Right lung (tissue), 10 donors: Measurements from ENCODE around the gene ABCF3. TPM values are rescaled to one million over a fixed set of nuclear protein-coding genes. Genes with fewer than 3 reads are reported as not detected.
"Not testable (repeated sequence)": the region's sequence is repeated elsewhere in the genome, so short reads cannot be mapped to it uniquely, and the experiment has no call there.

Experiments
- DNase-seq, 2 donors: peaks; one replicate each; pipeline ENCODE4 v3.0.0-alpha.2; 2013
- long read RNA-seq, 8 donors: transcript quantifications; one replicate each; lab custom pipeline, GENCODE V29; 2026
- polyA plus RNA-seq, 5 donors: library from polyadenylated mRNA; unstranded; fragments of 120-200 nt; gene quantifications; one replicate each; pipeline versions ENCODE4 v1.2.1 to v1.2.3, GENCODE V29; 2013; ENCODE audit warnings: inconsistent platforms in 1 of 5, low replicate concordance in 1 of 5; ENCODE audit not compliant: insufficient read length in 5 of 5, insufficient read depth in 1 of 5

ABCF3 gene
- polyA plus RNA-seq = 10 to 100 TPM; 52.0 to 70.3 (median 63.0) TPM
- long read RNA-seq, donor 1, transcript ABCF3-203 (21 exons, 2,624 nt) = major isoform, 7 of 8 reads
- long read RNA-seq, donor 1, partial matches to known transcripts = 0 of 8 reads
- long read RNA-seq, donor 1, other reads (novel, unspliced or antisense) = 0 of 8 reads
- long read RNA-seq, donor 2, partial matches to known transcripts = 6 of 10 reads
- long read RNA-seq, donor 2, other reads (novel, unspliced or antisense) = 0 of 10 reads
- long read RNA-seq, donor 3, partial matches to known transcripts = 0 of 6 reads
- long read RNA-seq, donor 3, other reads (novel, unspliced or antisense) = 0 of 6 reads
- long read RNA-seq, donor 4, partial matches to known transcripts = 0 of 3 reads
- long read RNA-seq, donor 4, other reads (novel, unspliced or antisense) = 0 of 3 reads
- long read RNA-seq, donor 5, partial matches to known transcripts = 12 of 16 reads
- long read RNA-seq, donor 5, other reads (novel, unspliced or antisense) = 0 of 16 reads
- long read RNA-seq, donor 6, transcript ABCF3-203 (21 exons, 2,624 nt) = major isoform, 7 of 21 reads
- long read RNA-seq, donor 6, partial matches to known transcripts = 10 of 21 reads
- long read RNA-seq, donor 6, other reads (novel, unspliced or antisense) = 0 of 21 reads
- long read RNA-seq, donor 7, transcript ABCF3-203 (21 exons, 2,624 nt) = major isoform, 5 of 16 reads
- long read RNA-seq, donor 7, partial matches to known transcripts = 5 of 16 reads
- long read RNA-seq, donor 7, other reads (novel, unspliced or antisense) = 0 of 16 reads
- long read RNA-seq, donor 8, partial matches to known transcripts = 0 of 2 reads
- long read RNA-seq, donor 8, other reads (novel, unspliced or antisense) = 0 of 2 reads

DNA sequence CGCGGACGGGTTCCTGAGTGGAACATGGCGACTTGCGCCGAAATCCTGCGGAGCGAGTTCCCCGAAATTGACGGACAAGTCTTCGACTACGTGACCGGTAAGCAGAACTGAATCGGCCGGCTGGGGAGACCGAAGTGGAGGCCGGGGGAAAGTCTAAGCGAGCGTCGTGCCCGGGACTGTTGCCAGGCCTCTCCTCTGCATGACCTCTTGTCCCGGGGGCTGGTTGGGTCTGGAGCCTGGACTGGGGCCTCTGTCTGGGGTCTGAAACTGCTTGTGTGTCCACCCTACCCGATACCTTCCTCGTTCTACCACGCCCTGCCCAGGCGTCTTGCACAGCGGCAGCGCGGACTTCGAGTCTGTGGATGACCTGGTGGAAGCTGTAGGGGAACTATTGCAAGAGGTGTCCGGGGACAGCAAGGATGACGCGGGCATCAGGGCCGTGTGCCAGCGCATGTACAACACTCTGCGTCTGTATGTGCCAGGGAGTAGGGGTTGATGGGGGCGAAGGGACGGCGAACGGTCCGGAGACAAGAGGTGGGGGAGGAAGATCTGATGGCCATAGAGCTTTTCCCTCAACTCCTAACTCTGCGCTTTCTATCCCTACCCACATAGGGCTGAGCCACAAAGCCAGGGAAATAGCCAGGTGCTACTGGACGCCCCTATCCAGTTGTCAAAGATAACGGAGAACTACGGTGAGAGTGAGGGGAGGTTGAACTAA is at the start of gene ABCF3:
TSS of gene ABCF3 (plus strand) at position 16 of the 718 bp plus-strand sequence. CDS start at position 25, 9 bp downstream.
- no peak for DNase-seq

DNA sequence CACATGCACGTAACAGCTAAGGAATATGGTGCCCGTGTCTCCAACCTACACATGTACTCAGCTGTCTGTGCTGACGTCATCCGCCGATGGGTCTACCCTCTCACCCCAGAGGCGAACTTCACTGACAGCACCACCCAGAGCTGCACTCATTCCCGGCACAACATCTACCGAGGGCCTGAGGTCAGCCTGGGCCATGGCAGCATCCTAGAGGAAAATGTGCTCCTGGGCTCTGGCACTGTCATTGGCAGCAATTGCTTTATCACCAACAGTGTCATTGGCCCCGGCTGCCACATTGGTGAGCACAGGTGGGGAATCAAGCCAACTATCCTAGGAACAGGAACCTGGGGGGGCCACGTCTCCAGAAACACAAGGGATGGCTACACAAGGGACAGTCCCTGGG is 45.6 kb upstream of the ABCF3 start:
- DNase-seq = no peak

GRCh38 chr3:184142199-184142598 is 43.8 kb upstream of the ABCF3 start:
- DNase-seq = no peak

DNA sequence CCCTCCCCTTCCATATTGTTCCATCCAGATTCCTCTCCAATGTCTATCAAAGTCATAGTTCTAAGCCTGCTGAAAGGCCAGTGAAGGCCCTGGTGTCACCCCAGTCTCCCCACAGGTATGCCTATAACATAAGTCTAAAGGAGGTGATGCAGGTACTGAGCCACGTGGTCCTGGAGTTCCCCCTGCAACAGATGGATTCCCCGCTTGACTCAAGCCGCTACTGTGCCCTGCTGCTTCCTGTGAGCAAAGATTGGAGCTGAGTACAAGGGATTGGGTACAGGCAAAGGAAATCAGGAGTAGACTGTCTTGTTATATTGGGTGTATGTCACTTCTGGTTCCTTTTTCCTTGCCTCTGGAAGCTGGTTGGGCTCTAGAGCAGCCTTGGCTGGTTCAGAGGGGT is 42.7 kb upstream of the ABCF3 start:
- no peak for DNase-seq

DNA sequence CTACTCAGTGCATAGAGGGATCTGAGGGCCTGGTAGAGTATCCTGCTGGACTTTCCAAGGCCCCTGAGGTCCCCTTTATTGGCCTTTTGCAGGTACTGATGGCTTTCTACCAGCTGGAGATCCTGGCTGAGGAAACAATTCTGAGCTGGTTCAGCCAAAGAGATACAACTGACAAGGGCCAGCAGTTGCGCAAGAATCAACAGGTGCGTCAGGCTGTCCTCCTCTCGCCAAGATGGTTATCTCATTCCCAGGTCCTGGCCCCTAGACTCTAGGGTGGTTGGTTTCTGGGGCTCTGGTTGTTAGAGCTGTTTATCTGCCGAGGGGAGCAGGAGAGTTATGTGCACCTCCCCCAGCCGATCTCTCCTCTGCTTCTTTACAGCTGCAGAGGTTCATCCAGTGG is 41.5 kb upstream of the ABCF3 start:
- no peak for DNase-seq

- DNase-seq = no peak
Measured at GRCh38 chr3:184145111-184145524, 40.9 kb upstream of the ABCF3 start.

- no peak for DNase-seq
Measured at GRCh38 chr3:184145751-184146270, 40.2 kb upstream of the ABCF3 start.

GRCh38 chr3:184148076-184148475 is 37.9 kb upstream of the ABCF3 start:
- no peak for DNase-seq

DNA sequence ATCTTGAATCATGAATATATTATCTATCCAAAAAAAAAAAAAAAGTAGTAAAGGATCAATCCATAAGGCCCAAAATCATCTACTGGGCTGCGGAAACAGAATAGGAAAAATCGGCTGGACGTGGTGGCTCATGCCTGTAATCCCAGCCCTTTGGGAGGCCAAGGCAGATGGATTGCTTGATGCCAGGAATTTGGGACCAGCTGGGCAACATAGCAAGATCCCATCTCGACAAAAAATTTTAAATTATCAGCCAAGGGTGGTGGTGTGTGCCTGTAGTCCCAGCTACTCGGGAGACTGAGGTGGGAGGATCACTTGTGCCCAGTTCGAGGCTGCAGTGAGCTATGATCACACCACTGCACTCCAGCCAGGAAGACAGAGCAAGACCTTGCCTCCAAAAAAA is 36.9 kb upstream of the ABCF3 start:
- no peak for DNase-seq

GRCh38 chr3:184149770-184150169 is 36.2 kb upstream of the ABCF3 start:
- not testable (repeated sequence) for DNase-seq

- DNase-seq = peak; percentile 66 to 67
Measured at GRCh38 chr3:184154885-184155643, 30.9 kb upstream of the ABCF3 start, which contains the start of gene DVL3. DVL3 (plus strand) TSS chr3:184155377; CDS start chr3:184155636, 259 bp downstream.

DNA sequence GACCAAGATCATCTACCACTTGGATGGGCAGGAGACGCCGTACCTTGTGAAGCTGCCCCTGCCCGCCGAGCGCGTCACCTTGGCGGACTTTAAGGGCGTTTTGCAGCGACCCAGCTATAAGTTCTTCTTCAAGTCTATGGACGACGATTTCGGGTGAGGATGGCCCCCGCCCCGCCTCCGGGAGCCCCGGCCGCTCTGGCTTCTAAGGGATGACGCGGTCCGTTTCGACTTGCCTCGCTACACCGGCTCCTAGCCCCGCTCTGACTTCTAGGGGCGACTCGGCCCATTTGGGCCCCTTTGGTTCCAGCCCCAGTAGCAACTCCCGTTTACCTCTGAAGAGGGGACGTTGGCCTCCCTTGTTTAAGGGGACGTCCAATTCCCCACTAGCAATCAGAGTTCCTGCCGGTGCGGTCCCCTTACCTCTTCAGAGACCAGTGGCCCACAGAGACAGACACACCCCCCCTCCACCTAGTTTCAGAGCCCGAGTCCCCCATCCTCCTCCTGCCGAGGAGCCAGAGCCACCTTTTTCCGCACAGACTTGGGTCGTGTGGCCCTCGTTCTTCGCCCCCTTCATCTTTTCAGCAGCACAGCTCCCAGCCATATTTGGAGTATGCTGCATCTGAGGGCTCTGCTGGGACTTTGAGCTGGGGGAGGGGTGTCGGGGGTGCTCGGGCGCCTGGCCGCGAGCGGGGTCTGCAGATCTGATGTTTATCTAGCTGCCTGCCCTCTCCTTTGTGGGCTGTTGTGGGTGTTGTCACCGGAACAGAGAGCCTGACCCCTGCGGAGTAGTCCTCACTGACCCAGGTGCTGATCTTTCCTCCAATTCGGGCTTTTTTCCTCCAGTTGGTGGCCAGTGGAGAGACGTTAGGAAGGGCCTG is 30.1 kb upstream of the ABCF3 start:
- DNase-seq = no peak

GRCh38 chr3:184156522-184156955 is 29.5 kb upstream of the ABCF3 start:
- peak; percentile 66 to 70 for DNase-seq

GRCh38 chr3:184157206-184157605 is 28.8 kb upstream of the ABCF3 start:
- DNase-seq = no peak

- DNase-seq = no peak
Measured at GRCh38 chr3:184158404-184158803, 27.6 kb upstream of the ABCF3 start.

GRCh38 chr3:184160456-184160855 is 25.5 kb upstream of the ABCF3 start:
- DNase-seq = no peak

DNA sequence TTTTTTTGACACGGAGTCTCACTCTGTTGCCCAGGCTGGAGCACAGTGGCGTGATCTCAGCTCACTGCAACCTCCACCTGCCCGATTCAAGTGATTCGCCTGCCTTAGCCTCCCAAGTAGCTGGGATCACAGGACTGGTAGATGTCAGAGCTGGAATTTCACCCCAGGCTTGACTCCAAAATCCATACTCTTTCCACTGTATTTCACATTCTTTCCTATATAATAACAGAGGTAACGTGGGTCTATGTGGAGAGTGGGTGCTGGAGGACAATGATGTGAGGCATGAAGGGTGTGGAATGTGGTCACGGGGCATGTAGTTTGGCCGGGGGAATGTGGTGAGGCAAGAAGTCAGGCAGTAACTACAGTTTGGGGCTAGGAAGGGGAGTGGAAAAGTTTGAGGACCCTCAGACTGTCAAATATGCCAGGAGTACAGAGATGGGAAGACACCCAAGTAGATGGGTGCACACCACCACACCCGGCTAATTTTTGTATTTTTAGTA is 23.4 kb upstream of the ABCF3 start:
- DNase-seq = not testable (repeated sequence)

GRCh38 chr3:184164648-184165330 is 21.2 kb upstream of the ABCF3 start:
- DNase-seq = no peak

DNA sequence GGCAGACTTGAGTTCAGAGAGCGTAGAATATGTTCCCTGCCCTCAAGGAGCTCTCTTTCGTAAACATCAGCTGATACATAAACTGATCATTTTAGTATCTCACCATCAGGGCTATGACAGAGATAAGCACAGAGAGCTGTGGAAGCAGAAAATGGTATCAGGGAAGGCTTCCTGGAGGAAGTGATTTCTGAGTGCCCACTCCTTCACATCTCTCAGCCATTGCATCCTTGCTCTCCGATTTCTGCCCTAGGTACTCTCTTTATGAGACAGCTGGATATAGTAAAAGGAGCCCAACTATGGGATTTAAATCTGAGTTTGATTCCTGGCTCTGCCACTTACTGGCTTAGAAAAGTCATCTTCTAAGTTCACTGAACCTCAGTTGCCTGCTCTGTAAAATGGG is 20.5 kb upstream of the ABCF3 start:
- DNase-seq = no peak
